Endothelial cell of umbilical vein (primary cell): ENCODE results near the gene CCNJL. TPM values are rescaled to one million over a fixed set of nuclear protein-coding genes. Genes with fewer than 3 reads are reported as not detected.

Experiments
- BruUV-seq: library from RNA; stranded (reverse); fragments of 400-500 nt; replicated peaks from 2 replicates; lab custom pipeline; 2021; lab: Mats Ljungman, UMichigan
- CTCF ChIA-PET: fragments of 300-600, 350-600 bp; sonication (Branson Sonifier 250); formaldehyde crosslinking; loops from one replicate; lab custom pipeline; 2021; ENCODE audit warnings: antibody characterized with exemption, inconsistent platforms; lab: Charles Lee
- POLR2A ChIA-PET: fragments of 300-600, 350-600 bp; sonication (Branson Sonifier 250); formaldehyde crosslinking; loops from one replicate; lab custom pipeline; 2021; ENCODE audit warnings: antibody characterized with exemption, inconsistent platforms; lab: Charles Lee
- DNase-seq: peaks from one replicate; pipeline ENCODE4 v3.0.0-alpha.2; 2011; ENCODE audit warnings: low read depth, low spot score
- FAIRE-seq: peaks from 2 replicates; lab custom pipeline; 2011; peaks lifted over from hg19 to GRCh38; lab: Jason Lieb, UNC
- H2AFZ ChIP-seq: 2 replicates; pipeline ENCODE4 v1.6.0; 2012; ENCODE audit warnings: low read depth, low read length, control low read depth, inconsistent platforms
- H3K27ac ChIP-seq: 2 replicates; pipeline ENCODE4 v1.5.1; 2011; ENCODE audit warnings: low read depth, mild to moderate bottlenecking, control low read depth, low read length, moderate library complexity; ENCODE audit not compliant: insufficient read depth
- H3K27me3 ChIP-seq, 2 experiments: 2 replicates each; pipeline versions ENCODE4 v1.6.0 to v1.6.1; 2011; ENCODE audit warnings: low read length in 2 of 2, mixed read lengths in 1 of 2; ENCODE audit not compliant: control insufficient read depth in 2 of 2, insufficient read depth in 2 of 2
- H3K36me3 ChIP-seq, 2 experiments: 2 replicates in 1 of 2; 3 replicates in 1 of 2; pipeline ENCODE4 v1.5.1; 2011; ENCODE audit warnings: low read length in 2 of 2, mild to moderate bottlenecking in 1 of 2, moderate library complexity in 1 of 2; ENCODE audit not compliant: control insufficient read depth in 2 of 2, insufficient read depth in 2 of 2; ENCODE audit errors: extremely low read depth in 1 of 2
- H3K4me1 ChIP-seq: 3 replicates; pipeline ENCODE4 v1.5.1; 2011; ENCODE audit warnings: mild to moderate bottlenecking, low read length; ENCODE audit not compliant: control insufficient read depth, insufficient read depth; ENCODE audit errors: extremely low read depth
- H3K4me2 ChIP-seq: 2 replicates; pipeline ENCODE4 v1.6.1; 2011; ENCODE audit warnings: low read length, control low read depth, mixed read lengths; ENCODE audit not compliant: insufficient read depth
- H3K4me3 ChIP-seq, 3 experiments: fragments of 200-600 bp in 1 of 3; sonication (generic), shearing (Covaris generic) in 1 of 3; replicated peaks in 1 of 3; 2 replicates each; pipeline ENCODE4 v1.5.1; 2011 to 2016; ENCODE audit warnings: control low read depth in 3 of 3, low read length in 3 of 3, mild to moderate bottlenecking in 2 of 3, inconsistent platforms in 1 of 3, low read depth in 1 of 3, moderate library complexity in 1 of 3; ENCODE audit not compliant: insufficient read depth in 1 of 3
- H3K79me2 ChIP-seq: 2 replicates; pipeline ENCODE4 v1.6.0; 2012; ENCODE audit warnings: low read length, inconsistent platforms; ENCODE audit not compliant: control insufficient read depth, insufficient read depth
- H3K9ac ChIP-seq: replicated peaks from 2 replicates; pipeline ENCODE3; 2011; ENCODE audit warnings: low read length, control low read depth; ENCODE audit not compliant: insufficient read depth; ENCODE audit errors: extremely low read depth
- H3K9me1 ChIP-seq: replicated peaks from 3 replicates; pipeline ENCODE4 v1.6.0; 2011; ENCODE audit warnings: mild to moderate bottlenecking, low read length; ENCODE audit not compliant: control insufficient read depth, insufficient read depth; ENCODE audit errors: extremely low read depth
- H3K9me3 ChIP-seq: replicated peaks from 2 replicates; pipeline ENCODE4 v1.5.1; 2012; ENCODE audit warnings: low read length, inconsistent platforms; ENCODE audit not compliant: control insufficient read depth, insufficient read depth
- H4K20me1 ChIP-seq: replicated peaks from 2 replicates; pipeline ENCODE3; 2011; ENCODE audit warnings: mild to moderate bottlenecking, low read length; ENCODE audit not compliant: control insufficient read depth, insufficient read depth; ENCODE audit errors: extremely low read depth
- CTCF ChIP-seq, 2 donors: IDR thresholded peaks; 1 replicate in 1 of 2; 2 replicates in 1 of 2; pipeline ENCODE4 v1.5.1; 2011; ENCODE audit warnings: low read length in 2 of 2, mild to moderate bottlenecking in 2 of 2, moderate library complexity in 2 of 2, control low read depth in 1 of 2, inconsistent platforms in 1 of 2, low read depth in 1 of 2; ENCODE audit not compliant: insufficient read depth in 1 of 2; ENCODE audit errors: extremely low read depth in 1 of 2
- EZH2 ChIP-seq: IDR thresholded peaks from 2 replicates; pipeline ENCODE4 v1.6.1; 2012; ENCODE audit warnings: borderline replicate concordance, low read depth, mild to moderate bottlenecking, moderate library complexity, low read length, inconsistent platforms; ENCODE audit not compliant: severe bottlenecking
- FOS ChIP-seq: IDR thresholded peaks from 2 replicates; pipeline ENCODE4 v1.6.1; 2011; ENCODE audit warnings: mild to moderate bottlenecking, low read length, moderate library complexity, borderline replicate concordance; ENCODE audit not compliant: insufficient read depth
- GATA2 ChIP-seq: IDR thresholded peaks from 2 replicates; pipeline ENCODE4 v1.7.0; 2011; ENCODE audit warnings: low read depth, mild to moderate bottlenecking, moderate library complexity, mixed read lengths, low read length; ENCODE audit not compliant: insufficient read length, insufficient read depth
- JUN ChIP-seq: IDR thresholded peaks from 2 replicates; pipeline ENCODE4 v1.6.1; 2011; ENCODE audit warnings: borderline replicate concordance, low read depth; ENCODE audit not compliant: insufficient read length, insufficient read depth
- MAX ChIP-seq: IDR thresholded peaks from 2 replicates; pipeline ENCODE4 v1.6.1; 2011; ENCODE audit not compliant: insufficient read depth, insufficient read length
- MYC ChIP-seq: IDR thresholded peaks from one replicate; pipeline ENCODE4 v1.6.1; 2011; ENCODE audit warnings: mild to moderate bottlenecking, low read depth, low read length
- POLR2A ChIP-seq: IDR thresholded peaks from 2 replicates; pipeline ENCODE4 v1.6.1; 2012; ENCODE audit warnings: low read depth, mild to moderate bottlenecking, control low read depth, low read length
- POLR2AphosphoS5 ChIP-seq: IDR thresholded peaks from 2 replicates; pipeline ENCODE4 v1.6.1; 2012; ENCODE audit warnings: low read depth, mild to moderate bottlenecking, control low read depth, low read length, moderate library complexity; ENCODE audit not compliant: insufficient read depth
- dilution Hi-C: fragments of 300-500 bp; cut with MboI; formaldehyde crosslinking; loops from one replicate; pipeline ENCODE4 v1.15.0; 2019; ENCODE audit warnings: low sequenced_read_pairs; ENCODE audit not compliant: extremely low pct_ligation_motif_present
- intact Hi-C: fragments of 100-400 bp; cut with micrococcal nuclease; formaldehyde crosslinking; loops from one replicate; pipeline ENCODE4 v1.10.0; 2022
- polyA plus RNA-seq, 4 experiments: library from polyadenylated mRNA; depleted of rRNA in 3 of 4; stranded (reverse) in 3 of 4; unstranded in 1 of 4; fragments of >200 nt; gene quantifications; 2 replicates each; pipeline versions ENCODE4 v1.2.1 to v1.2.3, GENCODE V29; 2011 to 2012; ENCODE audit warnings: missing spikeins in 1 of 4
- total RNA-seq: library from RNA; stranded (reverse); gene quantifications from 2 replicates; pipeline ENCODE4 v1.2.3, GENCODE V29; 2021

The CCNJL gene
- total and polyA plus RNA-seq, 2 donors (not counting 3 experiments of a cell fraction or from before 2014, with no cell fraction given): 20.0 to 21.3 TPM

GRCh38 chr5:160297004-160297403 is 15.4 kb downstream of the CCNJL start:
- no peak overlapping the region for H3K9ac ChIP-seq
- H3K36me3 ChIP-seq: peaks cover 0 to 3% of the 10 kb centered on the region in 2 experiments
- intact Hi-C loops (no loop called here), dilution Hi-C loops (no loop called here)
- DNase-seq (no peak), FAIRE-seq (no peak)
- no peak overlapping the region for H3K4me3 ChIP-seq
- H3K4me1 ChIP-seq: no peaks in the 10 kb centered on the region
- peaks cover 4% of the 10 kb centered on the region for H4K20me1 ChIP-seq
- TF ChIP-seq POLR2AphosphoS5 (no peak), JUN (no peak), GATA2 (no peak), FOS (no peak), POLR2A (no peak), MAX (no peak), CTCF (IDR thresholded peaks at IDR 0.05; ENCODE audit: extremely low read depth in 1 of 2, insufficient read depth in 1 of 2, low read depth in 1 of 2, low read length in 2 of 2) (no peak), EZH2 (no peak), MYC (no peak)
- no TSS peak for BruUV-seq
- H3K27ac ChIP-seq: no peak overlapping the region
- ChIA-PET CTCF (interaction anchor here (1.4 kb wide), 1 partner anchor 48 kb away, joined by 4 read pairs; no protein-coding TSS in a partner anchor), POLR2A (no interaction called here)
- H3K79me2 ChIP-seq: peaks cover 5% of the 10 kb centered on the region
- H3K9me1 ChIP-seq: no peaks in the 10 kb centered on the region
- H3K27me3 ChIP-seq: no peaks in the 10 kb centered on the region
- no peak overlapping the region for H2AFZ ChIP-seq
- H3K9me3 ChIP-seq: no peaks in the 10 kb centered on the region
- H3K4me2 ChIP-seq: no peak overlapping the region
